ENCODE data around the gene PABPN1.

- TF ChIP-seq CREB5 (CRISPR knock-in tag; IDR thresholded peaks at IDR 0.05; ENCODE audit: low read depth), result no peak
- no peak for TF ChIP-seq ZFP30 (CRISPR knock-in tag; IDR thresholded peaks at IDR 0.05)
- TF ChIP-seq, protein P1, sequence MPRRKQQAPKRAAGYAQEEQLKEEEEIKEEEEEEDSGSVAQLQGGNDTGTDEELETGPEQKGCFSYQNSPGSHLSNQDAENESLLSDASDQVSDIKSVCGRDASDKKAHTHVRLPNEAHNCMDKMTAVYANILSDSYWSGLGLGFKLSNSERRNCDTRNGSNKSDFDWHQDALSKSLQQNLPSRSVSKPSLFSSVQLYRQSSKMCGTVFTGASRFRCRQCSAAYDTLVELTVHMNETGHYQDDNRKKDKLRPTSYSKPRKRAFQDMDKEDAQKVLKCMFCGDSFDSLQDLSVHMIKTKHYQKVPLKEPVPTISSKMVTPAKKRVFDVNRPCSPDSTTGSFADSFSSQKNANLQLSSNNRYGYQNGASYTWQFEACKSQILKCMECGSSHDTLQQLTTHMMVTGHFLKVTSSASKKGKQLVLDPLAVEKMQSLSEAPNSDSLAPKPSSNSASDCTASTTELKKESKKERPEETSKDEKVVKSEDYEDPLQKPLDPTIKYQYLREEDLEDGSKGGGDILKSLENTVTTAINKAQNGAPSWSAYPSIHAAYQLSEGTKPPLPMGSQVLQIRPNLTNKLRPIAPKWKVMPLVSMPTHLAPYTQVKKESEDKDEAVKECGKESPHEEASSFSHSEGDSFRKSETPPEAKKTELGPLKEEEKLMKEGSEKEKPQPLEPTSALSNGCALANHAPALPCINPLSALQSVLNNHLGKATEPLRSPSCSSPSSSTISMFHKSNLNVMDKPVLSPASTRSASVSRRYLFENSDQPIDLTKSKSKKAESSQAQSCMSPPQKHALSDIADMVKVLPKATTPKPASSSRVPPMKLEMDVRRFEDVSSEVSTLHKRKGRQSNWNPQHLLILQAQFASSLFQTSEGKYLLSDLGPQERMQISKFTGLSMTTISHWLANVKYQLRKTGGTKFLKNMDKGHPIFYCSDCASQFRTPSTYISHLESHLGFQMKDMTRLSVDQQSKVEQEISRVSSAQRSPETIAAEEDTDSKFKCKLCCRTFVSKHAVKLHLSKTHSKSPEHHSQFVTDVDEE (CRISPR knock-in tag; IDR thresholded peaks at IDR 0.05), result no peak
- no peak for TF ChIP-seq PPARA (CRISPR knock-in tag; IDR thresholded peaks at IDR 0.05; ENCODE audit: borderline replicate concordance)
Observed at GRCh38 chr14:23351681-23352505, 30.6 kb downstream of the PABPN1 start.
